ENCODE results near the gene PCDHA1. TPM values are rescaled to one million over a fixed set of nuclear protein-coding genes. Genes with fewer than 3 reads are reported as not detected.

PCDHA1 gene
- total and polyA plus RNA-seq, 9 of the 15 experiments (the other 6 are each of a cell fraction or from before 2014, with no cell fraction given): not detected

DNA sequence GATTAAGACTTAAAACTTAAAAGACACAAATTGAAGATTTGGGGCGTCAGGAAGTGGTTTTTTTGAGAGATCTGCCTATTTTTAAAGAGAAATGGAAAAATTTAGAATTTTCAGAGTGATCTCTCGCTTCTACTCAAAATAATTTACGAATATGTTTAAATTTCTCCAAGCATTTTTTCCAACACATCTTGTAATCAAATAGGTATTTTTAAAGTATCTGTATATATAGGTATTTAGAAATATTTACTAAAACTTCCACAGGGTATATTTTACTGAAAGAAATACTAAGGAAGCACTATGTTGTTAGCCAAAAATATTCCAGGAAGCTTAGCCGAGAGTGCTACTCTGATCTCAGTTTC, 255.5 kb downstream of the PCDHA1 start:
- H3K79me2 ChIP-seq (ENCODE audit: control insufficient read depth, insufficient read depth, low read length): no peaks in the 10 kb centered on the region
- POLR2A ChIA-PET: interaction anchor here (1.0 kb wide), 1 partner anchor 147 kb away, joined by 3 read pairs; no protein-coding TSS in a partner anchor
- H3K27me3 ChIP-seq (ENCODE audit: control insufficient read depth in 2 of 2, insufficient read depth in 2 of 2, low read length in 2 of 2): no peaks in the 10 kb centered on the region
- ATAC-seq (no peak), DNase-seq (ENCODE audit: extremely low read depth in 1 of 4, low spot score in 3 of 4) (no peak), FAIRE-seq (no peak)
- no peak overlapping the region for H3K27ac ChIP-seq (ENCODE audit: extremely low read depth, low read depth, low read length)
- H3K9me1 ChIP-seq (ENCODE audit: control insufficient read depth, insufficient read depth, low read length): no peaks in the 10 kb centered on the region
- CTCF ChIA-PET (ENCODE audit: low intra/inter-chr PET ratio): interaction anchor here (0.8 to 1.0 kb wide), 2 partner anchors 183 to 201 kb away, joined by 3 read pairs; no protein-coding TSS in a partner anchor
- no peaks in the 10 kb centered on the region for H4K20me1 ChIP-seq (replicated peaks; ENCODE audit: control insufficient read depth, insufficient read depth, low read length)
- intact Hi-C loops (cut with micrococcal nuclease) (loop anchor here (1.0 to 5.0 kb wide), 3 partner anchors 174 to 255 kb away; partner anchors contain the start of genes PCDHA1, PCDHA11 and PCDHA6), in situ Hi-C loops (cut with MboI) (no loop called here)
- 2% methylated on average over 4 of the region's 4 CpGs for WGBS (ENCODE audit: insufficient coverage, low coverage, missing lambda C conversion rate)
- TF ChIP-seq ZFP1 (CRISPR knock-in tag; IDR thresholded peaks at IDR 0.05) (no peak), POU5F1 (IDR thresholded peaks at IDR 0.05; ENCODE audit: borderline replicate concordance, low read depth, low read length, partially characterized antibody) (no peak), RFX1 (IDR thresholded peaks at IDR 0.05) (no peak)
- no peak overlapping the region for H2AFZ ChIP-seq (ENCODE audit: low read depth, low read length)
- H3K4me1 ChIP-seq (replicated peaks in 1 of 2; ENCODE audit: control insufficient read depth in 2 of 2, insufficient read depth in 2 of 2, low read length in 2 of 2): no peaks in the 10 kb centered on the region
- H3K4me3 ChIP-seq: no peak overlapping the region
- no peaks in the 10 kb centered on the region for H3K36me3 ChIP-seq (ENCODE audit: control insufficient read depth, insufficient read depth, low read length)
- H3K9me3 ChIP-seq (replicated peaks; ENCODE audit: control insufficient read depth, insufficient read depth, low read depth, low read length): peaks cover 5% of the 10 kb centered on the region
- H3K9ac ChIP-seq (ENCODE audit: insufficient read depth in 1 of 2, low read depth in 2 of 2, low read length in 2 of 2): no peak overlapping the region
- no peak overlapping the region for H3K4me2 ChIP-seq (ENCODE audit: insufficient read depth, low read length)
- no TSS peak for BruUV-seq (replicated peaks)

DNA sequence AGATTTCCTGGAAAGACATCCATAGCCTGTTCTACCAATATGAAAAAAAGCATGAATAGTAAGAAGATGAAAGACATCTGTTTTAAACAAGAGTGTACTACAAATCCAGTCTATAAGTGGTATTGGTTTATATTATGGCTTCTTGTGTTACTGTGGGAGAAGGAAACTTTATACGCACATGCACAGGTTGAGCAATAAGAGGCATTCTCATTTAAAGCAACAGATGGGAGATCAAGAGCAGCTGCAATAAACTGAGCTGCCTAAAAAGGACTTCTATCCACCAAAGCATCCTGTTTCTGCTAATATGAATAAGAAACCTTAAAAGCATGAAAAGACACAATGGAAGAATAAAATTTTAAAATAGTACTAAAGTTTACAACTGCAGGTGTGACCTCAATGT, 256.6 kb downstream of the PCDHA1 start:
- no peaks in the 10 kb centered on the region for H3K79me2 ChIP-seq (ENCODE audit: control insufficient read depth, insufficient read depth, low read length)
- BruUV-seq (replicated peaks): no TSS peak
- peaks cover 5% of the 10 kb centered on the region for H3K9me3 ChIP-seq (replicated peaks; ENCODE audit: control insufficient read depth, insufficient read depth, low read depth, low read length)
- in situ Hi-C loops (cut with MboI): no loop called here
- no peaks in the 10 kb centered on the region for H3K9me1 ChIP-seq (ENCODE audit: control insufficient read depth, insufficient read depth, low read length)
- ChIA-PET POLR2A (no interaction called here), CTCF (ENCODE audit: low intra/inter-chr PET ratio) (no interaction called here)
- H3K36me3 ChIP-seq (ENCODE audit: control insufficient read depth, insufficient read depth, low read length): no peaks in the 10 kb centered on the region
- no peak overlapping the region for H3K9ac ChIP-seq (ENCODE audit: insufficient read depth in 1 of 2, low read depth in 2 of 2, low read length in 2 of 2)
- H3K4me2 ChIP-seq (ENCODE audit: insufficient read depth, low read length): no peak overlapping the region
- DNase-seq (ENCODE audit: extremely low read depth in 1 of 4, low spot score in 3 of 4): no peak
- no peaks in the 10 kb centered on the region for H3K27me3 ChIP-seq (ENCODE audit: control insufficient read depth in 2 of 2, insufficient read depth in 2 of 2, low read length in 2 of 2)
- intact Hi-C loops (cut with micrococcal nuclease): loop anchor here (5.0 kb wide), 2 partner anchors 175 to 215 kb away; partner anchors contain the start of genes PCDHA11 and PCDHA6
- no peak overlapping the region for H2AFZ ChIP-seq (ENCODE audit: low read depth, low read length)
- 9% methylated on average over 1 of the region's 1 CpG for WGBS (ENCODE audit: insufficient coverage, low coverage, missing lambda C conversion rate)
- FAIRE-seq: no peak
- ATAC-seq: no peak
- no peak overlapping the region for H3K4me3 ChIP-seq
- no peaks in the 10 kb centered on the region for H4K20me1 ChIP-seq (replicated peaks; ENCODE audit: control insufficient read depth, insufficient read depth, low read length)
- H3K27ac ChIP-seq (ENCODE audit: extremely low read depth, low read depth, low read length): no peak overlapping the region
- H3K4me1 ChIP-seq (replicated peaks in 1 of 2; ENCODE audit: control insufficient read depth in 2 of 2, insufficient read depth in 2 of 2, low read length in 2 of 2): no peaks in the 10 kb centered on the region
- no peak for TF ChIP-seq CEBPG (CRISPR knock-in tag; IDR thresholded peaks at IDR 0.05)
- TF ChIP-seq CEBPG (tag; conservative IDR thresholded peaks at IDR 0.05 in 1 of 2, IDR thresholded peaks at IDR 0.05 in 1 of 2): no peak
- no peak for TF ChIP-seq POLR3G (IDR thresholded peaks at IDR 0.05; ENCODE audit: extremely low read depth, insufficient read length, insufficient replicate concordance)
- no peak for TF ChIP-seq EP300 (IDR thresholded peaks at IDR 0.05; ENCODE audit: low read length)
- TF ChIP-seq SMARCA5 (IDR thresholded peaks at IDR 0.05): no peak
- TF ChIP-seq, protein P1, sequence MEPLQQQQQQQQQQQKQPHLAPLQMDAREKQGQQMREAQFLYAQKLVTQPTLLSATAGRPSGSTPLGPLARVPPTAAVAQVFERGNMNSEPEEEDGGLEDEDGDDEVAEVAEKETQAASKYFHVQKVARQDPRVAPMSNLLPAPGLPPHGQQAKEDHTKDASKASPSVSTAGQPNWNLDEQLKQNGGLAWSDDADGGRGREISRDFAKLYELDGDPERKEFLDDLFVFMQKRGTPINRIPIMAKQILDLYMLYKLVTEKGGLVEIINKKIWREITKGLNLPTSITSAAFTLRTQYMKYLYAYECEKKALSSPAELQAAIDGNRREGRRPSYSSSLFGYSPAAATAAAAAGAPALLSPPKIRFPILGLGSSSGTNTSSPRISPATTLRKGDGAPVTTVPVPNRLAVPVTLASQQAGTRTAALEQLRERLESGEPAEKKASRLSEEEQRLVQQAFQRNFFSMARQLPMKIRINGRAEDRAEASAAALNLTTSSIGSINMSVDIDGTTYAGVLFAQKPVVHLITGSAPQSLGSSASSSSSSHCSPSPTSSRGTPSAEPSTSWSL (CRISPR knock-in tag; IDR thresholded peaks at IDR 0.05; ENCODE audit: borderline replicate concordance): no peak
- no peak for TF ChIP-seq NR4A1 (CRISPR knock-in tag; IDR thresholded peaks at IDR 0.05)
- no peak for TF ChIP-seq NR4A1 (tag; IDR thresholded peaks at IDR 0.05)
- TF ChIP-seq ZNF316 (IDR thresholded peaks at IDR 0.05): no peak
- no peak for TF ChIP-seq HIVEP1 (CRISPR knock-in tag; IDR thresholded peaks at IDR 0.05)

All from K562 (cell line).